Measurements from ENCODE around the gene SELENOO.

- TF ChIP-seq CTCF (IDR thresholded peaks at IDR 0.05): no peak
- no peak for TF ChIP-seq POLR2AphosphoS5 (IDR thresholded peaks at IDR 0.05)
- no peak for TF ChIP-seq EP300 (IDR thresholded peaks at IDR 0.05)
- no peak for TF ChIP-seq POLR2A (IDR thresholded peaks at IDR 0.05)
Measured at GRCh38 chr22:50215297-50216054, 14.7 kb downstream of the SELENOO start.
